HUES48 (cell line): ENCODE measurements around the gene ARFGAP1.
"Not testable (repeated sequence)": the region's sequence is repeated elsewhere in the genome, so short reads cannot be mapped to it uniquely, and the experiment has no call there.

Experiments used
- H3K27ac ChIP-seq: one replicate; pipeline ENCODE4 v1.7.0; 2013; ENCODE audit warnings: low read depth, low read length, inconsistent platforms
- H3K27me3 ChIP-seq: 2 replicates; pipeline ENCODE4 v1.6.1; 2013; ENCODE audit warnings: mild to moderate bottlenecking, low read length; ENCODE audit not compliant: control insufficient read depth, insufficient read depth
- H3K36me3 ChIP-seq: 2 replicates; pipeline ENCODE4 v1.6.1; 2013; ENCODE audit warnings: low read length; ENCODE audit not compliant: control insufficient read depth, insufficient read depth
- H3K4me1 ChIP-seq: 2 replicates; pipeline ENCODE4 v1.6.1; 2013; ENCODE audit warnings: mild to moderate bottlenecking, low read length; ENCODE audit not compliant: control insufficient read depth, insufficient read depth
- H3K4me3 ChIP-seq: 2 replicates; pipeline ENCODE4 v1.5.1; 2013; ENCODE audit warnings: mild to moderate bottlenecking, low read depth, low read length
- H3K9ac ChIP-seq: 2 replicates; pipeline ENCODE4 v1.6.1; 2013; ENCODE audit warnings: mild to moderate bottlenecking, low read depth, low read length, moderate library complexity
- H3K9me3 ChIP-seq: 2 replicates; pipeline ENCODE4 v1.6.1; 2013; ENCODE audit warnings: low read length; ENCODE audit not compliant: control insufficient read depth, insufficient read depth

The ARFGAP1 gene

GRCh38 chr20:63303095-63303666 lies 30.6 kb downstream of the ARFGAP1 start:
- Histone ChIP-seq H3K4me1 (no peaks in the 10 kb centered on the region), H3K27me3 (no peaks in the 10 kb centered on the region)

GRCh38 chr20:63305393-63305792 lies 32.8 kb downstream of the ARFGAP1 start:
- no peaks in the 10 kb centered on the region for H3K4me1 ChIP-seq
- no peak overlapping the region for H3K9ac ChIP-seq
- no peaks in the 10 kb centered on the region for H3K9me3 ChIP-seq
- no peaks in the 10 kb centered on the region for H3K36me3 ChIP-seq
- H3K4me3 ChIP-seq = no peak overlapping the region
- H3K27me3 ChIP-seq = no peaks in the 10 kb centered on the region
- H3K27ac ChIP-seq = no peak overlapping the region

More at GRCh38 chr20:63303095-63303666, 30.6 kb downstream of the ARFGAP1 start:
- Histone ChIP-seq H3K4me3 (no peak overlapping the region), H3K36me3 (no peaks in the 10 kb centered on the region), H3K27ac (no peak overlapping the region), H3K9ac (no peak overlapping the region), H3K9me3 (no peaks in the 10 kb centered on the region)

- H3K36me3 ChIP-seq, H3K27ac ChIP-seq, H3K4me1 ChIP-seq, H3K4me3 ChIP-seq, H3K9ac ChIP-seq, H3K27me3 ChIP-seq, H3K9me3 ChIP-seq: not testable (repeated sequence)
Observed at GRCh38 chr20:63305933-63306672, 33.5 kb downstream of the ARFGAP1 start.

- no peak overlapping the region for H3K27ac ChIP-seq
- H3K4me3 ChIP-seq = no peak overlapping the region
- H3K4me1 ChIP-seq = no peaks in the 10 kb centered on the region
- H3K9me3 ChIP-seq = no peaks in the 10 kb centered on the region
- H3K36me3 ChIP-seq = no peaks in the 10 kb centered on the region
- H3K9ac ChIP-seq = no peak overlapping the region
- no peaks in the 10 kb centered on the region for H3K27me3 ChIP-seq
Observed at GRCh38 chr20:63306673-63307537, 34.3 kb downstream of the ARFGAP1 start.

- H3K27ac ChIP-seq = no peak overlapping the region
- no peak overlapping the region for H3K9ac ChIP-seq
- H3K9me3 ChIP-seq = no peaks in the 10 kb centered on the region
- H3K36me3 ChIP-seq = no peaks in the 10 kb centered on the region
- H3K4me3 ChIP-seq = no peak overlapping the region
- H3K27me3 ChIP-seq = no peaks in the 10 kb centered on the region
- no peaks in the 10 kb centered on the region for H3K4me1 ChIP-seq
Observed at GRCh38 chr20:63307538-63308217, 35.1 kb downstream of the ARFGAP1 start.

- Histone ChIP-seq H3K4me1 (no peaks in the 10 kb centered on the region), H3K9me3 (no peaks in the 10 kb centered on the region), H3K27me3 (no peaks in the 10 kb centered on the region)
Observed at GRCh38 chr20:63308218-63308911, 35.8 kb downstream of the ARFGAP1 start.

GRCh38 chr20:63309261-63310071 lies 36.9 kb downstream of the ARFGAP1 start:
- Histone ChIP-seq H3K4me3 (no peak overlapping the region), H3K4me1 (no peaks in the 10 kb centered on the region), H3K27ac (no peak overlapping the region), H3K9me3 (no peaks in the 10 kb centered on the region), H3K9ac (no peak overlapping the region), H3K27me3 (no peaks in the 10 kb centered on the region), H3K36me3 (no peaks in the 10 kb centered on the region)

More at GRCh38 chr20:63308218-63308911, 35.8 kb downstream of the ARFGAP1 start:
- Histone ChIP-seq H3K4me3 (no peak overlapping the region), H3K36me3 (no peaks in the 10 kb centered on the region), H3K27ac (no peak overlapping the region), H3K9ac (no peak overlapping the region)

- Histone ChIP-seq H3K4me1 (no peaks in the 10 kb centered on the region), H3K9me3 (no peaks in the 10 kb centered on the region), H3K27me3 (no peaks in the 10 kb centered on the region), H3K27ac (no peak overlapping the region), H3K4me3 (no peak overlapping the region), H3K36me3 (no peaks in the 10 kb centered on the region), H3K9ac (no peak overlapping the region)
Observed at GRCh38 chr20:63310265-63310991, 37.8 kb downstream of the ARFGAP1 start.

GRCh38 chr20:63311186-63311832 lies 38.7 kb downstream of the ARFGAP1 start:
- Histone ChIP-seq H3K9me3 (no peaks in the 10 kb centered on the region), H3K4me3 (no peak overlapping the region), H3K4me1 (no peaks in the 10 kb centered on the region), H3K27ac (no peak overlapping the region), H3K27me3 (no peaks in the 10 kb centered on the region), H3K9ac (no peak overlapping the region), H3K36me3 (no peaks in the 10 kb centered on the region)
